KG1 (cell line): ENCODE data around the gene GABRR1.
"Not testable (repeated sequence)": the region's sequence is repeated elsewhere in the genome, so short reads cannot be mapped to it uniquely, and the experiment has no call there.

Experiments
- DNase-seq: peaks from one replicate; lab custom pipeline; 2025; lab: John Stamatoyannopoulos, UW

The GABRR1 gene

GRCh38 chr6:89217299-89217910 lies at the start of gene GABRR1:
GABRR1 (minus strand) TSS chr6:89217358; CDS start chr6:89217322, 36 bp downstream.
- no peak for DNase-seq

- no peak for DNase-seq
Observed at GRCh38 chr6:89264296-89264695, 47.1 kb upstream of the GABRR1 start.

GRCh38 chr6:89260832-89261231 lies 43.7 kb upstream of the GABRR1 start:
- peak; percentile 15 for DNase-seq

GRCh38 chr6:89260310-89260709 lies 43.2 kb upstream of the GABRR1 start:
- no peak for DNase-seq

- no peak for DNase-seq
Observed at GRCh38 chr6:89258912-89259311, 41.8 kb upstream of the GABRR1 start.

- DNase-seq: no peak
Observed at GRCh38 chr6:89257781-89258180, 40.6 kb upstream of the GABRR1 start.

GRCh38 chr6:89257346-89257745 lies 40.2 kb upstream of the GABRR1 start:
- DNase-seq: no peak

- no peak for DNase-seq
Observed at GRCh38 chr6:89255417-89255816, 38.3 kb upstream of the GABRR1 start.

- DNase-seq: no peak
Observed at GRCh38 chr6:89254569-89254968, 37.4 kb upstream of the GABRR1 start.

GRCh38 chr6:89252907-89253306 lies 35.7 kb upstream of the GABRR1 start:
- DNase-seq: no peak

- no peak for DNase-seq
Observed at GRCh38 chr6:89251976-89252375, 34.8 kb upstream of the GABRR1 start.

- no peak for DNase-seq
Observed at GRCh38 chr6:89251170-89251569, 34.0 kb upstream of the GABRR1 start.

GRCh38 chr6:89250239-89250638 lies 33.1 kb upstream of the GABRR1 start:
- DNase-seq: no peak

GRCh38 chr6:89244241-89244985 lies 27.3 kb upstream of the GABRR1 start:
- DNase-seq: no peak

- DNase-seq: no peak
Observed at GRCh38 chr6:89243331-89243629, 26.1 kb upstream of the GABRR1 start.

- DNase-seq: no peak
Observed at GRCh38 chr6:89242574-89243330, 25.6 kb upstream of the GABRR1 start.

- DNase-seq: peak; percentile 27
Observed at GRCh38 chr6:89239338-89239737, 22.2 kb upstream of the GABRR1 start.

- no peak for DNase-seq
Observed at GRCh38 chr6:89237158-89237557, 20.0 kb upstream of the GABRR1 start.

GRCh38 chr6:89233605-89234004 lies 16.4 kb upstream of the GABRR1 start:
- not testable (repeated sequence) for DNase-seq

- DNase-seq: no peak
Observed at GRCh38 chr6:89222712-89223039, 5.5 kb upstream of the GABRR1 start.

- DNase-seq: no peak
Observed at GRCh38 chr6:89221971-89222711, 5.0 kb upstream of the GABRR1 start.

- DNase-seq: no peak
Observed at GRCh38 chr6:89221129-89221528, 4.0 kb upstream of the GABRR1 start.

- DNase-seq: no peak
Observed at GRCh38 chr6:89216411-89216810, 747 bp downstream of the GABRR1 start.
